ENCODE data around the gene ACTG1. TPM values are rescaled to one million over a fixed set of nuclear protein-coding genes. Genes with fewer than 3 reads are reported as not detected.

ACTG1 gene
- 8,913 TPM for total RNA-seq

GRCh38 chr17:81512562-81513371 is at the start of gene ACTG1:
TSS of gene ACTG1 (minus strand) at chr17:81512799. CDS start at chr17:81512354, 445 bp downstream.
- peak; percentile 89 to 94 (median 94) for DNase-seq (ENCODE audit: low read depth in 2 of 3, low spot score in 2 of 3)

- DNase-seq (ENCODE audit: low read depth in 2 of 3, low spot score in 2 of 3), result no peak
Observed at GRCh38 chr17:81561494-81561885, 48.9 kb upstream of the ACTG1 start.

- no peak for DNase-seq (ENCODE audit: low read depth in 2 of 3, low spot score in 2 of 3)
Observed at GRCh38 chr17:81558941-81559806, 46.6 kb upstream of the ACTG1 start.

- DNase-seq (ENCODE audit: low read depth in 2 of 3, low spot score in 2 of 3), result no peak
Observed at GRCh38 chr17:81558115-81558468, 45.5 kb upstream of the ACTG1 start.

- DNase-seq (ENCODE audit: low read depth in 2 of 3, low spot score in 2 of 3), result no peak
Observed at GRCh38 chr17:81557276-81558114, 44.9 kb upstream of the ACTG1 start.

GRCh38 chr17:81556863-81557262 is 44.3 kb upstream of the ACTG1 start:
- no peak for DNase-seq (ENCODE audit: low read depth in 2 of 3, low spot score in 2 of 3)

GRCh38 chr17:81556175-81556691 is 43.6 kb upstream of the ACTG1 start:
- DNase-seq (ENCODE audit: low read depth in 2 of 3, low spot score in 2 of 3), result no peak

GRCh38 chr17:81553616-81554181 is 41.1 kb upstream of the ACTG1 start:
- peak in 2 of 3 donors; percentile 28 to 56 for DNase-seq (ENCODE audit: low read depth in 2 of 3, low spot score in 2 of 3)

- peak; percentile 61 to 91 (median 83) for DNase-seq (ENCODE audit: low read depth in 2 of 3, low spot score in 2 of 3)
Observed at GRCh38 chr17:81553018-81553615, 40.5 kb upstream of the ACTG1 start.

GRCh38 chr17:81552244-81553017 is 39.8 kb upstream of the ACTG1 start, which contains the start of gene FAAP100:
TSS of gene FAAP100 (minus strand) at chr17:81552353. CDS start at chr17:81552330, 23 bp downstream.
- peak; percentile 72 to 77 (median 76) for DNase-seq (ENCODE audit: low read depth in 2 of 3, low spot score in 2 of 3)

- no peak for DNase-seq (ENCODE audit: low read depth in 2 of 3, low spot score in 2 of 3)
Observed at GRCh38 chr17:81551458-81552243, 39.1 kb upstream of the ACTG1 start.

- no peak for DNase-seq (ENCODE audit: low read depth in 2 of 3, low spot score in 2 of 3)
Observed at GRCh38 chr17:81550830-81551457, 38.3 kb upstream of the ACTG1 start.

- no peak for DNase-seq (ENCODE audit: low read depth in 2 of 3, low spot score in 2 of 3)
Observed at GRCh38 chr17:81550285-81550684, 37.7 kb upstream of the ACTG1 start.

GRCh38 chr17:81549826-81550225 is 37.2 kb upstream of the ACTG1 start:
- no peak for DNase-seq (ENCODE audit: low read depth in 2 of 3, low spot score in 2 of 3)

- DNase-seq (ENCODE audit: low read depth in 2 of 3, low spot score in 2 of 3), result no peak
Observed at GRCh38 chr17:81549031-81549557, 36.5 kb upstream of the ACTG1 start.

- no peak for DNase-seq (ENCODE audit: low read depth in 2 of 3, low spot score in 2 of 3)
Observed at GRCh38 chr17:81547614-81547982, 35.0 kb upstream of the ACTG1 start.

GRCh38 chr17:81546906-81547613 is 34.5 kb upstream of the ACTG1 start:
- no peak for DNase-seq (ENCODE audit: low read depth in 2 of 3, low spot score in 2 of 3)
